IPS DF 4.7 (cell line): ENCODE measurements around the gene FARP2.
"Not testable (repeated sequence)": the region's sequence is repeated elsewhere in the genome, so short reads cannot be mapped to it uniquely, and the experiment has no call there.

Experiments
- DNase-seq: peaks from one replicate; pipeline ENCODE4 v3.0.0-alpha.2; 2013; ENCODE audit warnings: low spot score; ENCODE audit errors: extremely low read depth

The FARP2 gene

DNA sequence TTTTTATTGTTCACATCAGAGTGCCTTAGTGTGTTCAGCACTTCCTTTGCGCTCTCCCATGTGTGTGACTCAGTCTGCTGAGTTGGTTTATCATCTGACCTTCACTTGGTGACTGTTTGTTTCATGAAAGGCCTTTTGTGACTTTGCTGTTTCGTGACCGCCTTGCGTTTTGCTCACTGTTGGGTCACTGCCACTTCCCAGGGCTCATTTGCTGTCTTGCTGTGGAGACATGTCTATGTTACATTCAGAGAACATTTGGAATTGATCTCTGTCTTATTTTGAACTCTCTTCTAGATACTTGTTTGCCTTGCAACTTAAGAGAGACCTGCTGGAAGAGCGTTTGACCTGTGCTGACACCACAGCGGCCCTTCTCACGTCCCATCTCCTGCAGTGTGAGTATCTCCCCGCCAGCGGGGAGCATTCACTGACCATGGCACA lies 54.7 kb downstream of the FARP2 start:
- DNase-seq = no peak

DNA sequence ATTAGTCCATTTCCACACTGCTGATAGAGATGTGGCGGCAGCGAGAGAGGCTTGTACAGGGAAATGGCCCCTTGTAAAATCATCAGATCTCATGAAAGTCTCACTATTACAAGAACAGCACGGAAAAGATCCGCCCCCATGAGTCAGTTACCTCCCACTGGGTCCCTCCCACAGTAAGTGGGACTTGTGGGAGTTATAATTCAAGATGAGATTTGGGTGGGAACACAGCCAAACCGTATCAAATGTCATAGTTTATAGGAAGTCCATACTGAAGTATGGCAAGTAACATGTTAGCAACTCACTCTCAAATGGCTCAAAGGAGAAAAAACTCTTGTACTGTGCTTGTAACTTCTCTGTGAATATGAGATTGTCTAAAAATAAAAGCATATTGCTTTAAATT lies 56.1 kb downstream of the FARP2 start:
- DNase-seq = no peak

DNA sequence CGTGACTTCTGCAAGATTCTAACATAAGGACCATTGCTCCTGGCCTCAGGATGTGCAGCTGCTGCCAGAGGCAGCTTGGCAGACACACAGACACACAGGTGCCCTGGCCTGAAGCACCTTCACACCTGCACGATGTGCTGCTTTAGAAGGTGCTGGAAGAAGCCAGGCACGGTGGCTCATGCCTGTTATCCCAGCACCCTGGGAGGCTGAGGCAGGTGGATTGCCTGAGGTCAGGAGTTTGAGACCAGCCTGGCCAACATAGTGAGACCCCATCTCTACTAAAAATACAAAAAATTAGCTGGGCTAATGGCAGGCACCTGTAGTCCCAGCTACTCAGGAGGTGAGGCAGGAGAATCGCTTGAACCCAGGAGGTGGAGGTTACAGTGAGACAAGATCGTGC lies 57.4 kb downstream of the FARP2 start:
- not testable (repeated sequence) for DNase-seq

DNA sequence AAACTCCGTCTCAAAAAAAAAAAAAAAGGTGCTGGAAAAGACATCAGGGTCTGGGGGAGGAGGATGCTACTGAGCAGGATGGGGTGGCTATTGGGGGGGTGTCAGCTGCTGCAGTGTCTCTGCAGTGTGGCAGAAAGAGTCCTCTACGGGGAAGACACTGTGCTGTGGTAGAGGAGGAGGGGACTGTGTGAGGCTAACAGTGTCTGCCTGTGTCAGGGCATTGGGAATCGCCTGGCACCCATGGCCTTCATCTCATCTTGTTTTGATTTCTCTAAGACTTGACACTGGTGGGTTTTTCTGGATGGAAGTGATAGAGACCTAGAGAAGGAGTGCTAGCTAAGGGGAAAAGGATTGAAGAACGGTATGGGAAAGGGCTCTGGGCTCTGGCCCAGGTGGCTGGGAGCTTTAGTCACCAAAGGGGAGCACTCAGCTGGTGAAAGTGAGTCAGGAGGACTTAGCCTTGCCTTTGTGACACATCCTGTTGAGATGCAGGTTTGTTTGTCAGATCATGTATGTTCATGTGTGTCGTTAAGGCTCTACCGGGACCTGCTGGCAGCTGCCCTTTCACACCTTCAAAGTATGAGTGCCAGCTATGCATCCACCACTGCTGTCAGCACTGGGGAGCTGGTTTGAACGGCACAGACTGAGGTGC lies 58.0 kb downstream of the FARP2 start:
- no peak for DNase-seq

DNA sequence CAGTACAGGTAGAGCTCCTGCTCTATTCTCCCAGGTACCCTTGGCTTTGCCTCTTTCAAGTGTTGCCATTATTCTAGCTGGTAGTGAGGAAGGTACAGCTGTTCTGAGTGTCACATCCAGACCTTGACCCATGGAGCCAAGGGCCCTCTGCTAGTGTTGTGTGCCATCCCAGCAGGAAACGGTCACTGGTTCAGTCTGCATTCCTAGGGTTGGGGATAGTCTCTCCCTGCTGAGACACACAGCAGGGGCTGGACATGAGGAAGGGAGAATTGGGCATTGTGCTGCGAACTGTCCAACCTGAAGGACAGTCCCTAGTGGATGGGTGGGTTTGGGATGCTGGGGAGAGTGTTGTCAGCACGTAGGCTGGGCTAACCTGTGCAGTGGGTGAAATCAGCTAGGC lies 59.1 kb downstream of the FARP2 start:
- no peak for DNase-seq

DNA sequence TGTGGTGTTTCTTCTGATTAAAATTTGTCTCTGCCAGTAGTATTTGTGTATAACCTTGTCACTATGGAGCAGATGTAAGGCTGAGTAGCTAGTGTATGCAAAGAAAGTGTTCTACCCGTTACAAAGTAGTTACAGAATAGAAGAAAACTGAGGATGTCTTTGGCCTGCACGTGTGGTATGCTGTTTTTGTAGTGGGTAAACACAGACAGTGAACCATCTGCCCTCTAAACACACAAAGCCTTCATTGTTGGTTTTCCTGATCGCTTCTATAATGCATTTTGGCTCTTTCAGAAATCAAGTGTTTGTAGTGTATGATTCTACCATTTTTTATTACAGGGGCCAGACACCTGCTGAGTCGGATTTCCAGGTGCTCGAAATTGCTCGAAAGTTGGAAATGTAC lies 61.5 kb downstream of the FARP2 start:
- DNase-seq = no peak

DNA sequence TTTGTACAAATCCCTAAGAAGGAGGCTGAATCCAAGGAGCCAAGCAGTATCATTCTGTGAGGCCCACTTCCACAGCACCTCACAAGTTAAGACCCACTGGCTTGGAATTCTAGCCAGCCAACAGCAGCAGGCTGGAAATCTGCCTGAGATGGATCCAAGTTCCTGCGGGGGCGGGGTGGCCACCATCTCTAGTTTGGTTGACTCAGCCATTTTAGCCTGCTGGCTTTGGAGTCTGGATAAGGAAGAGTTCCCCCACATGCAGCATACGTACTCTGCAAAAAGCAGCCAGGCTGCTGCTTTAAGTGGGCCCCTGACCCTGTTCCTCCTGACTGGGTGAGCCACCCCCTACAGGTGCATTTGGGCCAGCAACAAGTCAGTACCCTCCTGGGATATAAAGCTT lies 65.2 kb downstream of the FARP2 start:
- DNase-seq = no peak

DNA sequence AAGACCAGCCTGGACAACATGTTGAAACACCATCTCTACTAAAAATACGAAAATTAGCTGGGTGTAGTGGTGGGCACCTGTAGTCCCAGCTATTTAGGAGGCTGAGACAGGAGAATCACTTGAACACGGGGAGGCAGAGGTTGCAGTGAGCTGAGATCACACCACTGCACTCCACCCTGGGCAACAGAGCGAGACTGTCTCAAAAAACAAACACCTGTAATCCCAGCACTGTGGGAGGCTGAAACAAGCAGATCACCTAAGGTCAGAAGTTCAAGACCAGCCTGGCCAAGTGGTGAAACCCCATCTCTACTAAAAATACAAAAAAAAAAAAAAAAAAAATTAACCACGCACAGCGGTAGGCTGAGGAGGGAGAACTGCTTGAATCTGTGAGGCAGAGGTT lies 65.9 kb downstream of the FARP2 start:
- DNase-seq = not testable (repeated sequence)

DNA sequence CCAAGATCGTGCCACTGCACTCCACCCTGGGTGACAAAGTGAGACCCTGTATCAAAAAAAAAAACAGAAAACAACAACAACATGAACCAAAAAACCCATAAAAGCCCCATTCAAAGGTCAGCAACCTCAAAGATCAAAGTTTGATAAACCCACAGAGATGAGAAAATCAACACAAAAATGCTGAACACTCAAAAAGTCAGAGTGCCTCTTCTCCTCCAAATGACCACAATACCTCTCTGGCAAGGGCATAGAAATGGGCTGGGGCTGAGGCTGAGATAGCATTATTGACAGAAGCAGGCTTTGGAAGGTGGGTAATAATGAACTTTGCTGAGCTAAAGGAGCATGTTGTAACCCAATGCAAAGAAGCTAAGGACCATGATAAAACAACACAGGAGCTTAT lies 66.3 kb downstream of the FARP2 start:
- no peak for DNase-seq

DNA sequence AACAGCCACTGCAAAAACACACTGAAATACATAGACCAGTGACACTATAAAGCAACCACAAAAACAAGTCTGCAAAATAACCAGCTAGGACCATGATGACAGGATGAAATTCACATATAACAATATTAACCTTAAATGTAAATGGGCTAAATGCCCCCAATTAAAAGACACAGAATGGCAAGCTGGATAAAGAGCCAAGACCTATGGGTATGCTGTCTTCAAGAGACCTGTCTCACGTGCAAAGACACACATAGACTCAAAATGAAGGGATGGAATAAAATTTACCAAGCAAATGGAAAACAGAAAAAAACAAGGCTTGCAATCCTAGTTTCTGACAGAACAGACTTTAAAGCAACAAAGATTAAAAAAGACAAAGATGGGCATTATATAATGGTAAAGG lies 67.4 kb downstream of the FARP2 start:
- not testable (repeated sequence) for DNase-seq

DNA sequence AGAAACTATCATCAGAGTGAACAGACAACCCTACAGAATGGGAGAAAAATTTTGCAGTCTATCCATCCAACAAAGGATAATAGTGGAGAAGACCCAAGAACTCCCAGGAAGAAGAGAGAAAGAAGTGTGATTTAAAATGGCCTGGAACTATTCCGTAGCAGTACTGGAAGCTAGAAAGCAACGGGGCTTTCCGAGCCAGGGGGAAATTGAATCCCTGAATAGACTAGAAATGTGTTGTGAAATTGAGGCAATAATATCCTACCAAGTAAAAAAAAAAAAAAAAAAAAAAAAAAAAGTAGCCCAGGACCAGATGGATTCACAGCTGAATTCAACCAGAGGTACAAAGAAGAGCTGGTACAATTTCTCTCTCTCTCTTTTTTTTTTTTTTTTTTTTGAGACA lies 69.3 kb downstream of the FARP2 start:
- DNase-seq = no peak

DNA sequence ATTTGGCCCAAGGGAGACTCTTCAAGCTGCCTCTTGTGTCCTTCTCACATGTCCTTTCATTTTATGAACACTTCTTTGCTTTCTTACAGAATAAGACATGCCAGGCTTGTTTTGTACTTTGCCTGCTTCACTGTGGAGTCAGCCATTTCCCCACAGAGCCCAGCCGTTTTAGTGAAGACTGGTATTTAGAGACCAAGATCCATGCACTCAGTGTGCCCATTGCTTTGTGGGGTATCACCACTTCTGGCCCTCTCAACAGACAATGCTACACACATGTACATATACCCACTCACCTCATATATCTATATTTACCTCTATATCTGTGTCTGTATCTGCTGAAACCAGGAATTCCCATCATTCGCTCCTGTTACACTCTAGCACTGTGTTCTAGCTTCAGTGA lies 74.1 kb downstream of the FARP2 start:
- no peak for DNase-seq

DNA sequence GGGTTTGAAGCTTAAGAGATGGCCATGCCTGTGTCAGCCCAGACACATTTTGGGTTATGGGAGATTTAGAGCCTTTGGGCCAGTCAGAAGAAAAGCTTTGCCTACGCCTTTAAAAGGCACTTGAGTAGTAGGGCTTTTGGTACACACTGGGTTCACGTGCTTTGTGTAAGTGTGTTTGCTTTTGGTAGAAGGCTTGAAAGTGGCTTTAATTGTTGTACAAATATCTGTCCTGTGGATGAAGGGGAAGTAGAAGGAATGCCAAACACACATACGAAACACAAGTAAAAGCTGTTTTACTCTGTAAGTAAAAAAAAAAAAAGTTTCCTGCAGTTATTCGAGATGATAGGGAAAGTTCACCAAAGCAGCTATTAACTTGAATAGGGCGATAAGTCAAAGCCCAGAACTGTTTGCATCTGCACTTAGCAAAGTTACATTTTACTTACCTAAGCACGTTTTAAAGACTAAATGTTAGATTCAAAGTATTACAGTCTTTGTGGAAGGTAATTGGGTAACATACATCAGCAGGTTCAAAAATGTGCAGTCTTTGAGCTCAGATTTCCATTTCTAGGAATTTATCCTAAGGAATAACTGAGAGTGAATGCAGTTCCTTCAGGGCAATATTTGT lies 76.9 kb downstream of the FARP2 start:
- no peak for DNase-seq

DNA sequence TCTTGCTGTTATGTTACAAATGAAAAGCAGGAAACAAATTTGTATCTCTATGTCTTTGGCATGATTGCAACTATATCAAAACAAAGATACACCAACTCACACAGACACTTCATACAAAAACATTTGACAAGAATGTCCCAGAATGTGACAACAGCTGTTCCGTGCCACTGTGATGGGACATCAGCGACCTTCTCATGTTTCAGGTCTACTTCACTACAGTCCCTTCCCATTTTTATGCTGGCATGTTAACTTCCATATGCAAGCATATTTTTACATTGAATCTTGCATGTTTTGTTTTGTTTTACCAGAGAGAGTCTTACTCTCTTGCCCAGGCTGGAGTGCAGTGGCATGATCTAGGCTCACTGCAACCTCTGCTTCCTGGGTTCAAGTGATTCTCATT lies 81.1 kb downstream of the FARP2 start:
- no peak for DNase-seq

DNA sequence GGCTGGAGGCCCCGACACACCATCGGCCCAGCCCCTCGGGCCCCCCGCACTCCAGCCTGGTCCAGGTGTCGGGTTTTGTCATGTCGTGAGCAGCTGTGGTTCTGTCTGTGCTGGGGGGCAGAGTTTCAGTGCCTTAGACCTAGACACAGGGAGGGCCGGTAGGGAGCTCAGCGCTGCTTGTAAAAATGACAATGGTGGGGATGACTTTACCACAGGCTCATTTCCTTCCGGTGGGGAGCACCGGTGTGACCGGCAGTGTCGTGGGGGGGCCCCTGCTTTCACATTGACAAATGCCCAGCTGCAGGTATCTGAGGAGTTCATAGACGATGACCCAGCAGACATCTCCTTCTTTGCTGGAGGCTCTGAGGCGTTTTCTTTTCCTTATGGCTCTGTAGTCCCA lies 85.4 kb downstream of the FARP2 start:
- no peak for DNase-seq

DNA sequence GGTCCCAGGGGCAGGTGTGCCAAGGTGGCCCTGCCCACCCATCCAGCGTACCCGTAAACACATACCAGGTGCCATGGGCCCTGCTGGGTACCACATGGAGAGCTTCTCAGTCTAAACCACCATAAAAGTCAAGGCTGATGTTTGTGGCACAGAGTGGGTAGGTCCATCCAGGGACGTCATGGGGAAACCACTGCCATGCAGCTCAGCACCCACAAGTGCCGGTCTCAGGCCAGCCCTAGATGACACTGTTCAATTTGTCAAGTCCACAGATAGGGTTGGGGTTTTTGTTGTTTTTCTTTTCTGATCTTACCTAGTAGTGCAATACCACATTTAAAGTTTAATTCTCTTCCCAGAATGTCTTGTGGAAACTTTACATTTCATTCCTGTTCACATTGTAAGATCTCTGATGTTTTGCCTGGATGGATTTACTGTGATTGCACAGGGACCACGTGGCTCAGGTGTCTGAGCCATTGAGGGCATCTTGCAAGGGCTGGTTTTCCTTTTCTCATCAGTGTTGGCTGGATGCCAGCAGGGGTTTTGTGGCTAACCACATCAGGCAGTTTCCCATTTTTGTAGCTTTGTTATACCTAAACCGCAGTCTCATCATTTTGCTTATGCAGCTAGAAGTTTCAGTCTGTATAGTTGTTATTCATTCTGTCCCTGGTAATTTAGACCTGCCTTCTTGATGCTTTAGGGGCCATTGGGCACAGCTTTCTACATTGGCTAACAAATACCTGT lies 87.6 kb downstream of the FARP2 start:
- DNase-seq = no peak

DNA sequence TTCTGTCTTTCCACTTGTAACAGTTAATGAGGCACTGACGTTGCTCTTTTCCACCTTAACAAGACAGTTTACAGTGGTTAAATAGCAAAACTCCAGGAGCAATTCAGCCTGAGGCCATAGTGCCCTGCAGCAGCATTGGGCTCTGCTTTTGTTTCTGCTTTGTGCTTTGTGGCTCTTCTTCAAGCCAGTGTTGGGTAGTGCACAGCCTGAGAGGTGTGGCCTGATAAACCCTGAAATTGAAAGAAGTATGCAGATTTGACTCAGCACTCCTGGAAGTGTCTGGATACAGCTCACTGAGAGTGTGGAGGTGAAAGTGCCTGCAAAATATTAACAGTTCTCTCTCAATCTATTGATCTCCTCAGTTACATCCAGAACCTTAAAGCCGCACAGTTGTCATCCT lies 89.3 kb downstream of the FARP2 start:
- no peak for DNase-seq

DNA sequence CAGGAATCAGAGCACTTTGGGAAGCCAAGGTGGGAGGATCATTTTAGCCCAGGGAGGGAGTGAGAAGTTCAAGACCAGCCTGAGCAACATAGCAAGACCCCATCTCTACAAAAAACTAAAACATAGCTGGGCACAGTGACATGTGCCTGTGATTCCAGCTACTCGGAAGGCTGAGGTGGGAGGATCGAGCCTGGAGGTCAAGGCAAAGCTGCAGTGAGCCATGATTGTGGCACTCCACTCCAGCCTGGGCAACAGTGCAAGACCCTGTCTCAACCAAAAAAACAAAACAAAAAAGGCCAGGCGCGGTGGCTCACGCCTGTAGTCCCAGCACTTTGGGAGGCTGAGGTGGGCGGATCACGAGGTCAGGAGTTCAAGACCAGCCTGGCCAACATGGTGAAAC lies 94.0 kb downstream of the FARP2 start:
- not testable (repeated sequence) for DNase-seq

DNA sequence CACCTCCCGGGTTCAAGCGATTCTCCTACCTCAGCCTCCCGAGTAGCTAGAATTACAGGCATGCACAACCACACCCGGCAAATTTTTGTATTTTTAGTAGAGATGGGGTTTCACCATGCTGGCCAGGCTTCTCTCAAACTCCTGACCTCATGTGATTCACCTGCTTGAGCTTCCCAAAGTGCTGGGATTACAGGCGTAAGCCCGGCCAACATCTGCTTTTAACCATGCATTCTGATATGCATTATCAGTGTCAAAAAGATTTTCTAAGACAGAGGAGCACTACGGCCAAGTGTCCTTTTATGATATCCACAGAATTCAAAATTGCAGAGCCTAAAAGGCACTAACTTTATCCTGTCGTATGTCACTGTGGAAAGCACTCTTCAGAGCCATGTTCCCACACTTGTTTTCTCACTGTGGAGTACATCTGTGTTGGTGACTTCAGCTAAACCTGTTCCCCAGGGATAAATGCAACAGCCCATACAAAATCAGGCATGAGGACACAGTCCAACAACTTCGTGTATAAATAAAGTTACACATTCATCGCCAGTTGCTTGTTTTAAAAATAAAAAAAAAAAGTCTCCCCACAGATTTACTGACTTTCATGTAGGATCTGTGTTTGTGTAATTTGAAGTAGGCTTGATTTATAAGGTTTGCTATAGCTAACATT lies 95.9 kb downstream of the FARP2 start:
- no peak for DNase-seq

DNA sequence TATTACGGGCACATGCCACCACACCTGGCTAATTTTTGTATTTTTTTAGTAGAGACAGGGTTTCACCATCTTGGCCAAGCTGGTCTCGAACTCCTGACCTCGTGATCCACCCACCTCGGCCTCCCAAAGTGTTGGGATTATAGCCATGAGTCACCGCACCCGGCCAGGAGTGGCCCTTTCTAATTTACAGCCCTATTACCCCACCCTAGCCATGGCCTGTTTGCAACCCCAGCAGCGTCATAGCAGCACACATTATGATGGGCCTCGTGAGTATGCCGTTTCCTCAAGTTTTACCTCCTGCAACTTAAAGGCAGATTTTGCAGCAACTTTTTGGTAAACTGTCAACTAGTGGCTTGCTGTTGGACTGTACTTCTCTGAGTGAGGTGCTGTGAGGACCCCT lies 97.8 kb downstream of the FARP2 start:
- DNase-seq = not testable (repeated sequence)

DNA sequence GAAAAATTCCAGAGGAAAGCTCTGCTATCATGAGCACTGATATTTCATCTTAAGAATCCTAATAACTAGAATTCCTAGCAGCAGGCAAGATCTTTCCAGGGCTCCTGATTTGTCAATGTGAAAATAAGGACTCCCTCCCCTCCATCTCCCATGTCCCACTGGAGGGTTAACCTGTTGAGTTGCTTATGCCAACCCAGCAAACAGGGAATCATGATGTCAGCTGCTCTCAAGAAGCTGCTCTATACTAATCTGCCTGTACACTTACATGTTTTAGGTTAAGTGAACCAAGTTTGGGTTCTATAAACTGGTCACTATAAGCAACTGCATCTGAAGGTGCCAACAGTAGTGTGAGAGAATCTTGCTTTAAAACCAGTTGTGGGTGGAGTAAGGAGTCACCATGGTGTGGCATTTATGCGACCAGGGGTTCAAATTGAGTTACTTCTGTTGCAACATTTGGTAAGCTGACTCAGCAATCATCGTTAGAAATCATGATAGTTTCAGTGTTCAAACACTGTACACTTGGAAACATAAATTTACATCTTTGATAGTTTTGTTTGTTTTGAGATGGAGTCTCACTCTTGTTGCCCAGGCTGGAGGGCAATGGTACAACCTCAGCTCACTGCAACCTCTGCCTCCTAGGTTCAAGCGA lies 98.9 kb downstream of the FARP2 start:
- no peak for DNase-seq

DNA sequence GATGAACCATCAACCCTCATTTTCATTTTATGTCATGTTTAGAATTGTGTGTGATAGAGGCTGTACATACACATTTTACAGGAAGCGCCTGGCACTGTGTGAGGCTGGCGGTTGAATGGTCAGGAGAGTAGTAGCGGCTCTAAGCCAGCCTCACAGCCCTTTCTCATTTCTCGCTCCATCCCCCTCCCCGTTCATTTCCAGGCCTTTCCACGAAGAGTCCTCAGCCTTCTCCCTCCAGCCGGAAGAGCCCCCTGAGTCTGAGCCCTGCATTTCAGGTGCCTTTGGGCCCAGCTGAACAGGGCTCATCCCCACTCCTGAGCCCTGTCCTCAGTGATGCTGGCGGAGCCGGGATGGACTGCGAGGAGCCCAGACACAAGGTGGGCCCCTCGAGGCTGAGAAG lies 100.5 kb downstream of the FARP2 start:
- peak; percentile 7 for DNase-seq
